AG04449 (cell line): ENCODE results near the gene ABCE1.

ENCODE experiments used
- CTCF ChIA-PET: fragments of 350-600 bp; formaldehyde crosslinking; extraction: SDS; loops from one replicate; lab custom pipeline; 2021; ENCODE audit warnings: antibody characterized with exemption; lab: Yijun Ruan, JAX
- POLR2A ChIA-PET: fragments of 400-600, 350-600 bp; formaldehyde crosslinking; extraction: SDS; loops from one replicate; lab custom pipeline; 2020; ENCODE audit warnings: antibody characterized with exemption, inconsistent platforms; lab: Yijun Ruan, JAX
- DNase-seq: peaks from one replicate; pipeline ENCODE4 v3.0.0-alpha.2; 2010; ENCODE audit warnings: low read depth, low spot score
- H3K4me3 ChIP-seq: 2 replicates; pipeline ENCODE4 v1.5.1; 2011; ENCODE audit warnings: low read depth, mild to moderate bottlenecking, control low read depth, low read length
- CTCF ChIP-seq: IDR thresholded peaks from one replicate; pipeline ENCODE4 v1.5.1; 2011; ENCODE audit warnings: mild to moderate bottlenecking, moderate library complexity, low read length, control low read depth, inconsistent platforms; ENCODE audit not compliant: insufficient read depth; ENCODE audit errors: missing control alignments

ABCE1 gene

DNA sequence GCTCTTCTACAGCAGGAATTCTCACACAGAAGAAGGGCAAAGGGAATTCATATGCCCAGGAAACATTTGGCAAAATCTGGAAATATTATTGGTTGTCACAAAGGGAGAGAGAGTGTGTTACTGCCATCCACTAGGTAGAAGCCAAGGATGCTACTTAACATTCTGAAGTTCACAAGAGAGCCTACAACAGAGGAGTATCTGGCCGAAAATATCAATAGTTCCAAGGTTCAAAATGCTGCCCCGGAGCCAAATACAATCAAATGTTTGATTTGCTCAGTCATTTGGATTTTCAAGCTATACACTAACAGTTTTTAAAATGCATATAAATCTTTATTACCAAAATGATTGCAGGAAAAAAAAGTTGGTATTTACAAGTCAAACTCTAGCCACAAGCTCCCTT lies 63.4 kb downstream of the ABCE1 start:
- ChIA-PET CTCF (interaction anchor here (1.1 to 1.4 kb wide), 3 partner anchors 12 to 456 kb away, joined by 3 to 4 read pairs (median 3); no protein-coding TSS in a partner anchor), POLR2A (no interaction called here)
- DNase-seq = no peak
- no peak overlapping the region for H3K4me3 ChIP-seq
- TF ChIP-seq CTCF = no peak

GRCh38 chr4:145167887-145168286 lies 69.8 kb downstream of the ABCE1 start:
- no peak for TF ChIP-seq CTCF
- ChIA-PET CTCF (interaction anchor here (1.3 kb wide), 3 partner anchors 11 to 452 kb away, joined by 3 to 5 read pairs (median 4); partner anchors contain the start of gene MMAA), POLR2A (no interaction called here)

DNA sequence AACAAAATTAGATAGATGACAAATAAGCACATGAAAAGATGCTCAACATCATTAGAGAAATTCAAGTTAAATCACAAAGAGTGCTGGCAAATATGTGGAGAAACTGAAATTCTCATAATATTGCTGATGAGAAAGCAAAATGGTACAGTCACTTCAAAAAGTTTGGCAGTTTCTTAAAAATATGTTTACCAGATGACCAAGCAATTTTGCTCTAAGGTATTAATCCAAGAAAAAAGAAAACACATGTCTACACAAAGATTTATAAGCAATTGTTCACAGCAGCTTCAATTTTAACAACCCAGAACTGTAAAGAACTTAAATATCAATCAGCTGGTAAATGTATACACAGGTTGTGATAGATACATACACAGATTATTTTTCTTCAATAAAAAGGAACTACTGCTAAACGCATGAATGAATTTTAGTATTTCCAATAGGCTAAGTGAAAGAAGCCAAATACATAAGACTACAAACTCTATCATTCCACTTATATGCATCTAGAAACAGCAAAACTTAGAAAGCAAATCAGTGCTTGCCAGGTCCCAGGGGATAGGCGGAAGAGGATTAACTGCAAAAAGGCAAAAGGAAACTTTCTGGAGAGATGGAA lies 70.6 kb downstream of the ABCE1 start:
- no peak for TF ChIP-seq CTCF
- CTCF ChIA-PET = interaction anchor here (1.3 to 1.7 kb wide), 2 partner anchors 10 to 451 kb away, joined by 3 to 9 read pairs; partner anchors contain the start of gene MMAA
- POLR2A ChIA-PET = no interaction called here
- DNase-seq = no peak
- H3K4me3 ChIP-seq = no peak overlapping the region

More at GRCh38 chr4:145167887-145168286, 69.8 kb downstream of the ABCE1 start:
- DNase-seq = no peak
- no peak overlapping the region for H3K4me3 ChIP-seq

DNA sequence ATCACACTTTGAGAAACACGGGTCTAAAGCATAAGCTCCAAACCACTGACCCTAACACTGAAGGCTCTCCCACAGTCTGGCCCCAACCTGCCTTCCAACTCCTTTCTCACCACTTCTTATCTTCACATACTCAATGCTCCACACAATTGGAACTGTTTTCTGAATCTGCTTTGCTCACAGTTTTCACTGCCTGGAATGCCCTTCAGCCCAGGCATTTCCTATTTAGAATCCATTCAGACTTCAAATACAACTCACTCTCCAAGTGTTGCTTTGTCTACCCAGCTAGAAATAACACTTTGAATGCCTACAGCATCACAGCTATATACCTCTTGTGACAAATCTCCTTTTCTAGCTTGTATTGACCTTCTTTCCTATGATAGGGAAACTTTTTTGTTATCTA lies 72.1 kb downstream of the ABCE1 start:
- no peak for TF ChIP-seq CTCF
- ChIA-PET CTCF (interaction anchor here (1.3 to 1.7 kb wide), 2 partner anchors 9 to 439 kb away, joined by 4 to 9 read pairs; no protein-coding TSS in a partner anchor), POLR2A (no interaction called here)
- no peak for DNase-seq
- H3K4me3 ChIP-seq = no peak overlapping the region

DNA sequence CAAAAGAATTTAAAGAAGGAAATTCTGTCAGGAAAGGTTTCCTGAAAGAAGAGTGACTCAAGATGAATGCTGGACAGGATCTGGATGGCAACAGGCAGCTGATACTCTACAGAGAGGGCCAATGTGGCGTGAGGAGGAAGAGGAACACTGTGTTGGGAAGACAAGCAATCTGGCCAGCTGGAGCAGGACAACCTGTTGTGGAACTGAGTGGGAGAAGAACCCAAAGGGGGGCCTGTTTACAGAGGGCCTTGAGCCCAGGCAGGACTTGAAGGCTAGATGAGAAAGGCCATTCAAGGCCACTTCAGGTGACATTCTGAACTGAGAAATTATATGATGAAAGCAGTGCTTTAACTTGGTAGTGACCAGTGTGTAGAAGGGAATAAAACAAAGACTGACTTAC lies 73.8 kb downstream of the ABCE1 start:
- POLR2A ChIA-PET = no interaction called here
- CTCF ChIA-PET = interaction anchor here (1.6 kb wide), 1 partner anchor 385 kb away, joined by 3 read pairs; no protein-coding TSS in a partner anchor
- TF ChIP-seq CTCF = no peak
- DNase-seq = no peak
- no peak overlapping the region for H3K4me3 ChIP-seq

DNA sequence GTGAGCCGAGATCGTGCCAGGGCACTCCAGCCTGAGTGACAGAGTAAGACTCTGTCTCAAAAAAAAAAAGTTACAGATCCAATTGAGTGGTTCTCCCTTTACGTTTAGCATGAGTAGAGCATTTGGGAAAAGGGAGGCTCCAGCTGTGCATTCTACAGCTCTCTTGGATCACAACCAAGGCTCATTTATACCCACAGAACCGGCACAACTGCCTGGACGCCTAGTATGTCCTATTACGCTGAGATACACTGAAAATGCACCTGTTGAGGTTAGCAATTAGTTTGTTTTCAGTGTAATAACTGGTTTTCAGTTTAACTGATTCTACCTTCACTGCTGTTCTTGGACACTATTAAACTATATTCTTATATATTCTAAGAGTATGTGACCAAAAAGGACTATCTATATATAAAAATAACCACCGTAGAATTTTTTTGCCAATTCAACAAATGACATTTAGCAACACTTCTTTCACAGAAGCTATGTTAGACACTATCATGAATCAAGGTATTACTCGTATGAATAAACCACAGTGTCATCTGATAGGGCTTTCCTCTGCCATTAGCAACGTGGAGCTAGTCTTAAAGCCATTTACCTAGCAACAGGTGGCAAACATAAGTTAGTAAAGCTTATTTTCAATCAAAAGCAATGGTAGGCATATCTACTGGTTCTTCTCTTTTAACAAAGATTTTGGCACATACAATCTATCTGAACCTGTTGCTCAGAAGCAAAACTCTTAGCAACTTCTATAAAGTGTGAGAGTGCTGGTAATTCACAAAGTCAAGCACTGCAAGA lies 78.7 kb downstream of the ABCE1 start:
- CTCF ChIA-PET = interaction anchor here (1.0 to 2.1 kb wide), 5 partner anchors 19 to 433 kb away, joined by 3 to 12 read pairs (median 3); no protein-coding TSS in a partner anchor
- POLR2A ChIA-PET = no interaction called here
- H3K4me3 ChIP-seq = no peak overlapping the region
- no peak for DNase-seq
- TF ChIP-seq CTCF = no peak
